SK-N-SH (cell line): ENCODE measurements around the gene CMBL. TPM values are rescaled to one million over a fixed set of nuclear protein-coding genes. Genes with fewer than 3 reads are reported as not detected.
A peak's percentile ranks its signal among the peaks of the same experiment; 100 is the strongest.

Experiments
- CTCF ChIA-PET: fragments of 300-600, 350-600 bp; formaldehyde crosslinking; extraction: SDS; loops from one replicate; lab custom pipeline; 2021; lab: Yijun Ruan, JAX
- POLR2A ChIA-PET: fragments of 350-600 bp; sonication (Branson Sonifier 250); formaldehyde crosslinking; extraction: SDS; loops from one replicate; lab custom pipeline; 2020; ENCODE audit warnings: antibody characterized with exemption, inconsistent platforms; lab: Yijun Ruan, JAX
- DNase-seq: peaks from one replicate; pipeline ENCODE4 v3.0.0; 2012
- H2AFZ ChIP-seq: fragments of 200-600 bp; sonication (generic); 2 replicates; pipeline ENCODE4 v1.8.1; 2016; ENCODE audit warnings: antibody characterized with exemption, mild to moderate bottlenecking, low read depth
- H3F3A ChIP-seq: fragments of 200-600 bp; sonication (generic); replicated peaks from 2 replicates; pipeline ENCODE3; 2016; ENCODE audit warnings: antibody characterized with exemption, mild to moderate bottlenecking; ENCODE audit not compliant: insufficient read depth
- H3K27ac ChIP-seq, 2 experiments: fragments of 200-500 bp in 1 of 2; fragments of 200-600 bp in 1 of 2; sonication (Bioruptor generic) in 1 of 2; sonication (generic), shearing (Covaris generic) in 1 of 2; 2 replicates each; pipeline versions ENCODE4 v1.5.1 to v1.6.1; 2014 to 2016; ENCODE audit warnings: low read depth in 2 of 2, inconsistent platforms in 1 of 2, low read length in 1 of 2, mild to moderate bottlenecking in 1 of 2, mixed read lengths in 1 of 2
- H3K27me3 ChIP-seq: fragments of 200-600 bp; sonication (generic), shearing (Covaris generic); 2 replicates; pipeline ENCODE4 v1.6.1; 2016; ENCODE audit warnings: mixed run types; ENCODE audit not compliant: insufficient read depth
- H3K36me3 ChIP-seq, 2 experiments: fragments of 200-500 bp in 1 of 2; fragments of 200-600 bp in 1 of 2; sonication (Bioruptor generic) in 1 of 2; sonication (generic) in 1 of 2; replicated peaks in 1 of 2; 2 replicates each; pipeline versions ENCODE3 to v1.5.1; 2014 to 2016; ENCODE audit warnings: low read length in 1 of 2, mild to moderate bottlenecking in 1 of 2; ENCODE audit not compliant: insufficient read depth in 2 of 2, control insufficient read depth in 1 of 2
- H3K4me1 ChIP-seq, 2 experiments: fragments of 200-500 bp in 1 of 2; fragments of 200-600 bp in 1 of 2; sonication (Bioruptor generic) in 1 of 2; sonication (generic), shearing (Covaris generic) in 1 of 2; 2 replicates each; pipeline versions ENCODE4 v1.5.1 to v1.6.1; 2014 to 2016; ENCODE audit warnings: low read depth in 1 of 2, low read length in 1 of 2, mixed run types in 1 of 2; ENCODE audit not compliant: insufficient read depth in 2 of 2, control insufficient read depth in 1 of 2
- H3K4me2 ChIP-seq: fragments of 200-600 bp; sonication (generic), shearing (Covaris generic); 2 replicates; pipeline ENCODE4 v1.6.1; 2017; ENCODE audit warnings: mixed run types
- H3K4me3 ChIP-seq, 2 experiments: fragments of 200-500 bp in 1 of 2; fragments of 200-600 bp in 1 of 2; sonication (Bioruptor generic) in 1 of 2; sonication (generic), shearing (Covaris generic) in 1 of 2; 2 replicates each; pipeline versions ENCODE4 v1.5.1 to v1.8.1; 2014 to 2016; ENCODE audit warnings: low read depth in 2 of 2, inconsistent platforms in 1 of 2, low read length in 1 of 2, mild to moderate bottlenecking in 1 of 2, mixed read lengths in 1 of 2, moderate library complexity in 1 of 2
- H3K79me2 ChIP-seq: fragments of 200-600 bp; sonication (generic); 2 replicates; pipeline ENCODE4 v1.8.1; 2017; ENCODE audit warnings: mild to moderate bottlenecking; ENCODE audit not compliant: insufficient read depth
- H3K9ac ChIP-seq: fragments of 200-600 bp; sonication (generic); 2 replicates; pipeline ENCODE4 v1.6.1; 2017; ENCODE audit warnings: mixed run types
- H3K9me2 ChIP-seq: fragments of 200-600 bp; sonication (generic); 2 replicates; pipeline ENCODE4 v1.6.1; 2017; ENCODE audit warnings: mixed run types
- H3K9me3 ChIP-seq: fragments of 200-600 bp; sonication (generic); 2 replicates; pipeline ENCODE4 v1.6.1; 2017; ENCODE audit warnings: mixed run types, mild to moderate bottlenecking, moderate library complexity
- H4K20me1 ChIP-seq: fragments of 200-600 bp; sonication (generic); 2 replicates; pipeline ENCODE4 v1.6.1; 2017; ENCODE audit warnings: mild to moderate bottlenecking, mixed run types; ENCODE audit not compliant: insufficient read depth
- ELF1 ChIP-seq: IDR thresholded peaks from 2 replicates; pipeline ENCODE4 v1.4.0; 2012
- FOSL2 ChIP-seq: IDR thresholded peaks from 2 replicates; pipeline ENCODE4 v1.4.0; 2012; ENCODE audit warnings: low read depth, mild to moderate bottlenecking, moderate library complexity, borderline replicate concordance
- JUND ChIP-seq: IDR thresholded peaks from 2 replicates; pipeline ENCODE4 v1.4.0; 2012
- NFIC ChIP-seq: IDR thresholded peaks from 2 replicates; pipeline ENCODE4 v1.4.0; 2012; ENCODE audit warnings: borderline replicate concordance
- RAD21 ChIP-seq: IDR thresholded peaks from 2 replicates; pipeline ENCODE4 v1.6.1; 2012; ENCODE audit warnings: mild to moderate bottlenecking, low read length
- RCOR1 ChIP-seq: fragments of 150-350 bp; IDR thresholded peaks from 2 replicates; pipeline ENCODE4 v1.6.1; 2017; ENCODE audit warnings: antibody characterized with exemption, low read length
- RFX5 ChIP-seq: IDR thresholded peaks from 2 replicates; pipeline ENCODE4 v1.6.1; 2012; ENCODE audit warnings: mild to moderate bottlenecking, improper control_type of control experiment, low read length
- RXRA ChIP-seq: IDR thresholded peaks from 2 replicates; pipeline ENCODE4 v1.4.0; 2012; ENCODE audit warnings: low read depth, mild to moderate bottlenecking, borderline replicate concordance
- SIN3A ChIP-seq: IDR thresholded peaks from 2 replicates; pipeline ENCODE4 v1.6.1; 2012; ENCODE audit warnings: low read depth, mild to moderate bottlenecking, low read length, moderate library complexity, borderline replicate concordance
- TAF1 ChIP-seq: IDR thresholded peaks from 2 replicates; pipeline ENCODE4 v1.6.1; 2012; ENCODE audit warnings: low read depth, mild to moderate bottlenecking, low read length, moderate library complexity, borderline replicate concordance
- TCF12 ChIP-seq: IDR thresholded peaks from 2 replicates; pipeline ENCODE4 v1.4.0; 2012
- TEAD4 ChIP-seq: IDR thresholded peaks from 2 replicates; pipeline ENCODE4 v1.4.0; 2012; ENCODE audit warnings: mild to moderate bottlenecking, borderline replicate concordance; ENCODE audit not compliant: insufficient read depth
- WGBS: methylation state at CpG from one replicate; pipeline ENCODE4 v1.1.6; 2017; ENCODE audit warnings: low lambda C conversion rate; 5-methylcytosine and 5-hydroxymethylcytosine counted together
- polyA plus RNA-seq, 3 experiments: library from polyadenylated mRNA; depleted of rRNA; stranded (reverse); fragments of >200 nt; gene quantifications; 2 replicates each; pipeline ENCODE4 v1.2.3, GENCODE V29; 2012
- TF ChIP-seq, protein P1 (sequence below): fragments of 200-600 bp; sonication (generic); IDR thresholded peaks from 2 replicates; pipeline ENCODE4 v1.6.1; 2017; ENCODE audit warnings: antibody characterized with exemption, mild to moderate bottlenecking, moderate library complexity
- TF ChIP-seq, protein P2 (sequence below): IDR thresholded peaks from 2 replicates; pipeline ENCODE4 v1.4.0; 2012; ENCODE audit warnings: low read depth, borderline replicate concordance
- TF ChIP-seq, protein P3 (sequence below): fragments of 150-350 bp; IDR thresholded peaks from 2 replicates; pipeline ENCODE4 v1.6.1; 2016; ENCODE audit warnings: mild to moderate bottlenecking, low read depth, low read length

CMBL gene
- polyA plus RNA-seq, 1 of the 3 experiments (the other 2 are of a cell fraction) = 61.0 TPM

DNA sequence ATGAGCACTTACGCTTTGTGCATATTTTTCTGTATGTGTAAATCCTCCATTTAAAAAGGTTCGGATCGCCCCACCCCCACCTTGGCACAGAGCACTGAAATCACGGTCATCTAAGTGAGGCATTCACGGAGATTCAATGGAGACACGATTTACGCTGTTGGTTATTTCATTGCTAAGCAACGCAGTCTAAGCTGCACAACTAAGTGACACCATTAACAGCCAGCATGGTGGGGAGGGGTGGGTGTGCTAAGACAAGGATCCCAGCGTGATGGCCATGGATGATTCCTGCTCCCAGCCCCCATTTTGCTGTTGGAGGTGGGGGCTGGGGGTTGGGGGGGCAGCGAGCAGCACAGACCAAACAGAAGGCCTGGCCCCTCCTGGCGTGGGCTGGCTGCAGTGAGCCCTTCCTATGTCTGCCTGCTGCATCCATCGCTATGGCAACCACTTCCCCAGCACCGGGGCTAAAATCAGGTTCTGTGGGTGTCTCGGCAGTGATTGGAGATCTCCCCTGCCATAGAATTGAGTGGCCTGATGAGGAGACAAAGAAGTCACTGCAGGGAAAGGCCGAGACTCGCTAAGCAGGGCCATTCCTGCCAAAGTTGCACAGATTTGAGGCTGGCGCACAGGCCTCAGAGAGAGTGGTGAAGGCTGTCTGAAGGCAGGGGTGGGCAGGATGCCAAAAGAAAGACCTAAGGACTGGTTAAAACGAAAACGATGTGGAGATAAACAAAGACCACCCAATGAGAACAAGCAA is 31.5 kb upstream of the CMBL start:
- no peak overlapping the region for H3K4me3 ChIP-seq
- no peaks in the 10 kb centered on the region for H4K20me1 ChIP-seq
- TF ChIP-seq, protein P1, sequence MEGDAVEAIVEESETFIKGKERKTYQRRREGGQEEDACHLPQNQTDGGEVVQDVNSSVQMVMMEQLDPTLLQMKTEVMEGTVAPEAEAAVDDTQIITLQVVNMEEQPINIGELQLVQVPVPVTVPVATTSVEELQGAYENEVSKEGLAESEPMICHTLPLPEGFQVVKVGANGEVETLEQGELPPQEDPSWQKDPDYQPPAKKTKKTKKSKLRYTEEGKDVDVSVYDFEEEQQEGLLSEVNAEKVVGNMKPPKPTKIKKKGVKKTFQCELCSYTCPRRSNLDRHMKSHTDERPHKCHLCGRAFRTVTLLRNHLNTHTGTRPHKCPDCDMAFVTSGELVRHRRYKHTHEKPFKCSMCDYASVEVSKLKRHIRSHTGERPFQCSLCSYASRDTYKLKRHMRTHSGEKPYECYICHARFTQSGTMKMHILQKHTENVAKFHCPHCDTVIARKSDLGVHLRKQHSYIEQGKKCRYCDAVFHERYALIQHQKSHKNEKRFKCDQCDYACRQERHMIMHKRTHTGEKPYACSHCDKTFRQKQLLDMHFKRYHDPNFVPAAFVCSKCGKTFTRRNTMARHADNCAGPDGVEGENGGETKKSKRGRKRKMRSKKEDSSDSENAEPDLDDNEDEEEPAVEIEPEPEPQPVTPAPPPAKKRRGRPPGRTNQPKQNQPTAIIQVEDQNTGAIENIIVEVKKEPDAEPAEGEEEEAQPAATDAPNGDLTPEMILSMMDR = no peak
- TF ChIP-seq, protein P2, sequence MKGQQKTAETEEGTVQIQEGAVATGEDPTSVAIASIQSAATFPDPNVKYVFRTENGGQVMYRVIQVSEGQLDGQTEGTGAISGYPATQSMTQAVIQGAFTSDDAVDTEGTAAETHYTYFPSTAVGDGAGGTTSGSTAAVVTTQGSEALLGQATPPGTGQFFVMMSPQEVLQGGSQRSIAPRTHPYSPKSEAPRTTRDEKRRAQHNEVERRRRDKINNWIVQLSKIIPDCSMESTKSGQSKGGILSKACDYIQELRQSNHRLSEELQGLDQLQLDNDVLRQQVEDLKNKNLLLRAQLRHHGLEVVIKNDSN = no peak
- TF ChIP-seq NFIC (no peak), TEAD4 (no peak), RFX5 (no peak), FOSL2 (no peak), RXRA (no peak), RAD21 (no peak), TCF12 (no peak), SIN3A (no peak), JUND (no peak), RCOR1 (no peak), TAF1 (no peak), ELF1 (no peak)
- TF ChIP-seq, protein P3, sequence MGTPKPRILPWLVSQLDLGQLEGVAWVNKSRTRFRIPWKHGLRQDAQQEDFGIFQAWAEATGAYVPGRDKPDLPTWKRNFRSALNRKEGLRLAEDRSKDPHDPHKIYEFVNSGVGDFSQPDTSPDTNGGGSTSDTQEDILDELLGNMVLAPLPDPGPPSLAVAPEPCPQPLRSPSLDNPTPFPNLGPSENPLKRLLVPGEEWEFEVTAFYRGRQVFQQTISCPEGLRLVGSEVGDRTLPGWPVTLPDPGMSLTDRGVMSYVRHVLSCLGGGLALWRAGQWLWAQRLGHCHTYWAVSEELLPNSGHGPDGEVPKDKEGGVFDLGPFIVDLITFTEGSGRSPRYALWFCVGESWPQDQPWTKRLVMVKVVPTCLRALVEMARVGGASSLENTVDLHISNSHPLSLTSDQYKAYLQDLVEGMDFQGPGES = no peak
- no peak overlapping the region for H2AFZ ChIP-seq
- H3K27ac ChIP-seq = peak overlapping the region in 1 of 2 experiments; percentile 51; a peak in 2 of 4 replicates
- H3K4me2 ChIP-seq = no peak overlapping the region
- CTCF ChIA-PET = no interaction called here
- H3K79me2 ChIP-seq = no peaks in the 10 kb centered on the region
- 54% methylated on average over 17 of the region's 19 CpGs for WGBS
- no peak overlapping the region for H3K9ac ChIP-seq
- no peaks in the 10 kb centered on the region for H3K9me3 ChIP-seq
- POLR2A ChIA-PET = interaction anchor here (1.0 kb wide), 1 partner anchor 14 kb away, joined by 4 read pairs; the partner anchor contains the start of gene MARCHF6
- no peaks in the 10 kb centered on the region for H3K27me3 ChIP-seq
- DNase-seq = peak; percentile 76
- peaks cover 0 to 18% of the 10 kb centered on the region in 2 experiments; a peak in 1 of 4 replicates for H3K4me1 ChIP-seq
- H3K9me2 ChIP-seq = no peaks in the 10 kb centered on the region
- H3F3A ChIP-seq = no peaks in the 10 kb centered on the region
- no peaks in the 10 kb centered on the region for H3K36me3 ChIP-seq
